GM18499 (cell line): ENCODE results near the gene SURF4.
A peak's percentile ranks its signal among the peaks of the same experiment; 100 is the strongest.

Experiments
- ATAC-seq: cut with Tn5 transposase; IDR thresholded peaks from one replicate; pipeline ENCODE4 v1.9.1; 2021; ENCODE audit warnings: moderate number of reproducible peaks; ENCODE audit not compliant: insufficient read depth, unreplicated experiment

The SURF4 gene

GRCh38 chr9:133375724-133376654 lies at the start of gene SURF4, which contains the start of gene STKLD1:
TSS of gene SURF4 (minus strand) at chr9:133376060. CDS start at chr9:133375969, 91 bp downstream.
TSS of gene STKLD1 (plus strand) at chr9:133376366. CDS start at chr9:133376474, 108 bp downstream.
- peak; percentile 49 for ATAC-seq

DNA sequence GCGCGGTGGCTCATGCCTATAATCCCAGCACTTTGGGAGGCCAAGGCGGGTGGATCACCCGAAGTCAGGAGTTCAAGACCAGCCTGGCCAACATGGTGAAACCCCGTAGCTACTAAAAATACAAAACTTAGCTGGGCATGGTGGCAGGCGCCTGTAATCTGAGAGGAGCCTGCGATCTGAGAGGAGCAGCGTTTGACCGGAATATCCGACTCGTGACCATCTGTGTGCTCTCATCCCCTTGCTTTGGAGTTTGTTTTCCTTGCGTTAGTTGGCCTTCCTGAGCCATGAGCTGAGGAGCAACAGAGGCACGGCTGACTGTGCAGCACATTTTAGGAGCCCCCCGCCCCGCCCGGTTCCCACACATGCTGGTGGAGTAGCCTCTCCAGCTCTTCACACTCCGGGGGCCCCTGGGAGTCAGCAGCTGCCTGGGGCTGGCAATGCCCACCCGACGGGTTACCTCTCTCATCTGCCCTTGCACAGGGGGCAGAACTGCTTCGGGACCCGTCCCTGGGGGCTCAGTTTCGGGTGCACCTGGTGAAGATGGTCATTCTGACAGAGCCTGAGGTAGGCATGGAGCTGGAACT lies 49.3 kb upstream of the SURF4 start:
- no peak for ATAC-seq

DNA sequence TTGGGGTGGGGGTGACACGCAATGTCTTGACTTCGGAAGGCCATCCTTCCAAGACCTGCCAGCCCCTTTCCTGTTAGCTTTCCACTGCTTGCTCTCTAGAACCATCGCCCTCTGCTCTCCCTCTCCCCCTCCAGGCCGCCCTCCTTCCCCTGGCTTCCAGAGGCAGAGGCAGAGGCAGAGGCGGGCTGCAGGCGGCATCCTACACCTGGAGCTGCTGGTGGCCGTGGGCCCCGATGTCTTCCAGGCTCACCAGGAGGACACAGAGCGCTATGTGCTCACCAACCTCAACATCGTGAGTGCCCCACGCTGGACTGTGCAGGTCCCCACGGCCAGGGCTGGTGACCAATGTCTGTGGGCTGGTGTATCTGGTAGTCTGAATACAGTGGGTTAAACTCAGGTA lies 48.3 kb upstream of the SURF4 start:
- ATAC-seq, result no peak

GRCh38 chr9:133423216-133423615 lies 47.4 kb upstream of the SURF4 start:
- ATAC-seq, result no peak

DNA sequence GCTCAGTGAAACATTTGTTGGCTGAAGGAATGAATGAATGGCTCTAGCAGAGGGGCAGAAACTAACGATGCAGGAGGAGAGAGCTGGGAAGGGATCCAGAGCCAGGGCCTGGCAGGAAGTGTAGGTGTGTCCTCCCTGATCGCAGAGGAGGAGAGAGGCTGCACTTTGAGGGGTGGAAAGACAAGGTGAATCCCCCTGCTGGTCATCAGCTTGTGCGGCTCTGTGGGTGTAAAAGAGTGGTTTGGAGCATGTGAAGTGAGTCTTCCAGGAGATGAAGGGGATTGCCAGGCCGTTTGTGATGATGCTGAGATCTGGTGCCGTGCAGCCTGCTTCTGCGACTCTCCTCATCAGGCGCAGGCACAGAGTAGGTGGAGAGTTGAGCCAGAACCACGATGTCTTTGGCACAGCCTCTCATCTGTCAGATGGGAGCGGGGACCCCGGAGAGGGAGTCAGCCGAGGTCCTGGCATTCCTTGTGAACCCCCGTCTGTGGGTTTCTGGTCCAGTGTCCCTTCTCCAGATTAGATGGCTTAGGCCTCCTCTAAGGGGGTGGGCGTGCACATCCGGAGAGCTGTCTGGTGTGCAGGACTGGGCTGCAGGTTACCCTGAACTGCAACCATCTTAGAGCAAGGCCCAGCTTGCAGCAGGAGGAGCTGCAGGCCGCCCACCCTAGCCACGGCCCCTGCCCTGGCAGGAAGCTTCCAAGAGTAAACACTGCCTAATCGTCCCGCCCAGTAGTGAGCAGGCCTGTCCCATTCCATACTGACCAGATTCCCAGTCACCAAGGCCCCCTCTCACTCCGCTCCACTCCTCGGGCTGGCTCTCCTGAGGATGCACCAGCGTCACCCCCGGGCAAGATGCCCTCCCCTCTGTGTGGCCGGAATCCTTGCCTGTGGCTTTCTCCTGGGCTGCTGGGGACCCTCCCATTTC lies 46.0 kb upstream of the SURF4 start, which contains the start of gene ADAMTS13:
Gene ADAMTS13, plus strand, starts transcription at position 753 of the 928 bp plus-strand sequence. Its CDS starts 77 bp downstream, at position 830.
- ATAC-seq, result no peak

DNA sequence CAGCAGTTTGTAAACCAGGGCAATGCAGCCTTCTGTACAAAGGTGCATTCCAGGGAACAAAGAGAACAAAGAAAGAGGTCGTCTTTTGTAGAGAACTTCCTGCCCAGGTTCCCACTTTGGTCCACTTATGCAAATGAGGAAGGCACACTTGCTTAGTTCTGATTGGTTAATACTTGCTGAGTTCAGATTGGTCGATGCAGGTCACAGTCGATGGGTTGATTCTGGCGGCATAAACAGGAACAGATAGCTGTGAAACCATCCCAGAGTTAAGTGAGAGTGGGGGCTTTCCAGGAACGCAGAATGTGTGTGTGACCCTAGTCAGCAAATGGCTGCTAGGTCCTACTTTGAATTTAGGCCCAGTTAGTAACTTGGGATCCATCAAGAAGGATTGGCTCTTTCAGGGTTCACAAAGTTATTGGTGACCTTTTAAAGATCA lies 44.5 kb upstream of the SURF4 start:
- no peak for ATAC-seq

DNA sequence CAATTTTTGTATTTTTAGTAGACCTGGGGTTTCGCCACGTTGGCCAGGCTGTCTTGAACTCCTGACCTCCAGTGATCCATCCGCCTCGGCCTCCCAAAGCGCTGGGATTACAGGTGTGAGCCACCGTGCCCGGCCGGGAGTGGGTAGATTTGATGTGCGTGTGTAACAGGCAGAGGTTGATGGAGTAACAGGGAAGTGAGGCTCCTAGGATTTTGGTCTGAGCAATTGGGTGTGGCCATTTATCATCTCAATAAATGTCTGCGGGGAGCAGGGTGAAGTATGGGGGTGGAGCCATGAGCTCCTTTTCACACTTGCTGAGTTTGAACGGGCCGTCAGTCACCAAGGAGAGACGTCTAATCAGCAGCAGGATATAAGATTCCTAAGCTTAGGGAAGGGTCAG lies 43.1 kb upstream of the SURF4 start:
- no peak for ATAC-seq

DNA sequence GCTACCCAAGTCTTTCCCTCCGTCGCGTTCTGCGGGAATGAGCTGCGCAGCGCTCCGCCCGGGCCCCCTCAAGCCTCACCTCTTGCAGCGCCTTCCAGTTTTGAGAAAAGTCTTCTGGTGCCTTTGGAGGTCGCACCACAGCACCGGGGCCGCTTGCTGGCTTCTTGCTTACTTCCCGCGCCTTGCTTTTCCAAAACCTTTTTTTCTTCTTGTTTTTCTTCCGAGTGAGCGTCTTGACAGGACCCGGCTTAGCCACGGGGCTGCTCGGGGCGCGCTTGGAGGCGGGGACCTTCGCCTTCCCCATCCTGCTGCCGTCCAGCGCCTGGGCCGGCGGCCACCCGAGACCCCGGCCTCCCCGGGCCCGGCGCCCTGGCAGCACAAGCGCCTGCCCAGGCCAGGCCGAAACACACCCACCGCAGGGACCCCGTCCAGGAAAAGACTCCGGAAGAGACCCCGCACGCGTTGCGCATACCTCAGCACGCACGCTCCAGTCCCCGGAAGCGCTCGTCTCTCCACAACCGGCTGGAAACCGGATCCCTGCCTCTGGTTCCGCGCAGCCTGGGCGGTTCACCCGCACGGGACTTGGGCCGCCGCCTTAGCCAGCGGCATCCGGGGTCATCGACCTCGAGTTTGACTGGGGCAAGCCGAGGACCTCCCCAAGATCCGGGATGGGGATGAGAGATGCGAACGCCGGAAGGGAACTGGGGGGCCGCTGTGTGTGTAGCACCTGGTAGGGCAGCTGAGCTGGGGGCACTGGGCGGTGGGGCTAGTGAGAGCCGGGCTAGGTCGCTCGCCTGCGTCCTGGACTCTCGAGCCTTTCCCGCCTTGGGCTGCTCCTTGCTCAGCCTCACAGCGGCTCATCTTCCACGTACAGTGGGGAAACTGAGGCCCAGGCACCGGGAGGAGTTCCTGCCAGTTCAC lies 41.9 kb upstream of the SURF4 start, which contains the start of gene REXO4:
Gene REXO4, minus strand, starts transcription at position 470 of the 921 bp plus-strand sequence. Its CDS starts 166 bp downstream, at position 304.
- peak; percentile 39 for ATAC-seq

- ATAC-seq, result no peak
These were observed 39.3 kb upstream of the SURF4 start for GRCh38 chr9:133415170-133415569.

DNA sequence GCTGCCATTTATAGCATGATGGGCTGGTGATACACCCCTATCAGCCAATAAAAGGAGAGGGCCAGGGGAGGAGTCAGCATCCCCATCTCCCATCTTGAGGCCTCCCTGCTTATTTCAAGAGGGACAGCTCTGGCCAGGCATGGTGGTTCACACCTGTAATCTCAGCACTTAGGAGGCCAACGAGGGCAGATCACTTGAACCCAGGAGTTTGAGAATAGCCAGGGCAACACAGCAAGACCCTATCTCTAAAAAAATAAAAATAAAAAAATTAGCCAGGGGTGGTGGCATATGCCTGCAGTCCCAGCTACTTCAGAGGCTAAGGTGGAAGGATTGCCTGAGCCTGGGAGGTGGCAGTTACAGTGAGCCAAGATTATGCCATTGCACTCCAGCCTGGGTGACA lies 32.2 kb upstream of the SURF4 start:
- ATAC-seq, result no peak

DNA sequence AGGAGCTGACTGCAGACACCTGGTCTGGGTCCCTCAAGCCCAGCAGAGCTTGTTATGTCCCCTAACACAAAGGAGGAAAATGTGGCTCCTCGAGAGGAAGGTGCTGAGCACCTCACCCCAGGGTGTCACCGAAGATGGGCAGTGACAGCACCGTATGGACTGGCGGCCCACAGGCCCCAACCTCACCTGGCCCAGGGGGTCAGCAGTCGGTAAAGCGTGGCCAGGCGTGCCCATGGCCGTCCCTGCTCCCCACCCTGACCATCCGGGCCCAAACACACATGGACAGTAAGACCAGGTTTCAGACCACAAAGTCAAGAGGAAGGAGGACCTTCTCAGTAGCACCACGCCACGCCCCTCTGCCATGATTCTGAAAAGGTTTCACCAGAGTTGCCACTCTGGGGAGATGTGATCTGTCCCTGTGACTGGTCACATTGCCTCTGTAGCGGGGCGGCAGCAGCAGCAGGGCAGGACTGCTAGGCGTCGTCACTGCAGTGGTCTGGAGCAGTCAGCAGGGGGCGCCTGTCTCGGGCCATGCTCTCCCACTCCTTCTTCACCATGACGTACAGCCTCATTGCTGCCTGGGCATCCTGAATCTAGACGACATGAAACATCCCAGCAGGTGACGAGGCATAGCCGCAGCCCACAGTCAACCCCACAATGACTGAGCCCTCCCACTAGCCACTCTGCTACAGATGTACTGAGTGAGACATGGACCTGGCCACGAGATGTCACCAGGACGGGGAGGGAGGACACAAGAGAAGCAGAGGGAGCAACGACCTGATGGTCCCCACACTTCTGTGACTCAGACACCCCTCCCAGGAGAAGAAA lies 30.8 kb upstream of the SURF4 start:
- no peak for ATAC-seq

DNA sequence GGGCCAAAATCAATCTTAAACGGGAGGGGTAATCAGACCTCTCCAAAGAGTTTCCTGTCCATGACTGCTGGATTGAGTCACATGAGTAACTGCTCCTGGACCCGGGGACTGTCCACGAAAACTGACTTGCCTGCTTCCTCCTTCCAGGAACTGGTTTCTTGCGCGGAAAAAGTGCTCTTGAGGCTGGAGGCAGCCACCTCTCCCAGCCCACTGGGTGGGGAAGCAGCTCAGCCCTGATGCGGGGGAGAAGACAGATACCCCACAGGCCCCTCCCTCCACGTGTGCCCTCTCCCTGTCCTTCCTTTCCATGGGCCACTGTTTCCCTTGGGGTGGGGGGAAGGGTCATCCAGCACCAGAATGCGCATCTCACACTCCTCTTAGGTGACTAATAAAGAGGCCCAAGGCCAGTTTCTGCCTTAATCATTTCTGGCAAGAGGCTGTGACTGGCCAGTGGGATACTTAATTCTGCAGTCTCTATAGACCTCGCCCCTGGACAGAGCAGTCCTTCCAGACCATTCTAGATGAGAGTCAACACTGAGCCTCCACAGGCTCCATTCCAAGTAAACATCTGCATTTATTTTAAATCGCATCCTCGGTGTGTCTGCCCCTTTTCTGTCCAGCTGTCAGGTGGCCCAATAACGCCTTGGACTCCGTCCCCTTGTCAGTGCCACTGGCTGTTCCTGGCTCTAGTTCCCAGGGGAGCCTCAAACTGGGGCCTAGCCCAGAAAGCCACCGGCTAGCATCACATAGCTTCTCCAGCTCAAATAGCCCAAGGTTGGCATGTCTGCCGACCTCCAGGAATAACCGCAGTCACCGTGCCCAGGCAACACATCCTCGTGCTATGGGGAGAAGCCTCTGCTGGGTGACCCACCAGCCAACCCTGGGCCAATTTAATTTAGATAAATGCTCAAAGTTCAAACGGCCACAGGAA lies 29.9 kb upstream of the SURF4 start:
- no peak for ATAC-seq

- no peak for ATAC-seq
These were observed 28.7 kb upstream of the SURF4 start for GRCh38 chr9:133404454-133405002.

- ATAC-seq, result no peak
These were observed 28.1 kb upstream of the SURF4 start for GRCh38 chr9:133403766-133404453.

DNA sequence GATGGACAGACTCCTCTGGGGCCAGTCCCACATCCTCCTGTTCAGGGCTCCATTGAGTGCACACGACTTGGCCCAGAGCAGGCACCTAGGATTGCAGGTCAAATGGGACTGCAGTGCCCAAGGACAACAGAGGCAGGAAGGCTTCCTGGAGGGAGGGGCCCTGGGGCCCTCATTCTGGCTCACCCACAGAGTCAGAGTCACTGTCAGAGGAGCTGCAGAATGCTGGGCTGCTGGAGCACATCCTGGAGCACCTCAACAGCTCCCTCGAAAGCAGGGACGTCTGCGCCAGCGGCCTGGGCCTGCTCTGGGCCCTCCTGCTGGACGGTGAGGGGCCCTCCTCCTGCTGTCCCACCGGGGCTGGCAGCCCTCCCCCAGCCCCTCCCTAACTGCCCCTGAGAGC lies 26.8 kb upstream of the SURF4 start:
- ATAC-seq, result no peak

- ATAC-seq, result no peak
These were observed 25.7 kb upstream of the SURF4 start for GRCh38 chr9:133401588-133401987.
